Uterus (tissue), 4 donors: ENCODE measurements around the gene GFAP. TPM values are rescaled to one million over a fixed set of nuclear protein-coding genes. Genes with fewer than 3 reads are reported as not detected.
A peak's percentile ranks its signal among the peaks of the same experiment; 100 is the strongest.

Experiments used
- DNase-seq, 2 donors: peaks; one replicate each; pipeline ENCODE4 v3.0.0-alpha.2; 2019 to 2020
- H3K27ac ChIP-seq, 2 donors: fragments of 200-600 bp; sonication (generic); 1 replicate in 1 of 2; 2 replicates in 1 of 2; pipeline ENCODE4 v1.5.1; 2016 to 2018
- H3K27me3 ChIP-seq, 2 donors: fragments of 200-600 bp; sonication (generic); one replicate each; pipeline ENCODE4 v1.5.1; 2018 to 2019; ENCODE audit warnings: control low read depth in 1 of 2
- H3K36me3 ChIP-seq, 2 donors: fragments of 200-600 bp; sonication (generic); one replicate each; pipeline ENCODE4 v1.5.1; 2019; ENCODE audit warnings: control low read depth in 1 of 2
- H3K4me1 ChIP-seq, 2 donors: fragments of 200-600 bp; sonication (generic); one replicate each; pipeline ENCODE4 v1.5.1; 2018 to 2019; ENCODE audit warnings: control low read depth in 1 of 2
- H3K4me3 ChIP-seq, 2 donors: fragments of 200-600 bp; sonication (generic); 1 replicate in 1 of 2; 2 replicates in 1 of 2; pipeline ENCODE4 v1.5.1; 2018 to 2019; ENCODE audit warnings: mild to moderate bottlenecking in 1 of 2
- H3K9me3 ChIP-seq, 2 donors: fragments of 200-600 bp; sonication (generic); one replicate each; pipeline ENCODE4 v1.5.1; 2019; ENCODE audit warnings: control low read depth in 1 of 2
- CTCF ChIP-seq, 4 experiments: fragments of 200-600 bp in 2 of 4; fragments of 450-650 bp in 2 of 4; sonication (generic) in 2 of 4; IDR thresholded peaks; one replicate each; pipeline ENCODE4 v1.5.1; 2016 to 2019; ENCODE audit warnings: antibody characterized with exemption in 4 of 4, mild to moderate bottlenecking in 2 of 4, moderate library complexity in 1 of 4
- POLR2A ChIP-seq, 2 donors: fragments of 450-650 bp; IDR thresholded peaks; one replicate each; pipeline ENCODE4 v1.6.1; 2016; ENCODE audit warnings: antibody characterized with exemption in 2 of 2, mild to moderate bottlenecking in 1 of 2, moderate library complexity in 1 of 2
- intact Hi-C: fragments of 100-400 bp; cut with DNase I; formaldehyde crosslinking; loops from one replicate; pipeline ENCODE4 v1.15.1; 2023; ENCODE audit warnings: low total_unique reads
- total RNA-seq, 4 donors: library from RNA; depleted of rRNA in 3 of 4; stranded (reverse); fragments of >200 nt in 3 of 4; gene quantifications; one replicate each; pipeline versions ENCODE4 v1.1.0 to v1.2.4, GENCODE V29; 2014 to 2023
- donor health status: DM: yes; HTN: yes; CAD: no.

The GFAP gene
- total RNA-seq, 4 donors from 2014 or later = 3.7 TPM; not detected in 3

- H3K27ac ChIP-seq = no peak overlapping the region
- no peak for TF ChIP-seq POLR2A (IDR thresholded peaks at IDR 0.05)
- peak; percentile 79 to 95 (median 89) for TF ChIP-seq CTCF (IDR thresholded peaks at IDR 0.05)
- no peaks in the 10 kb centered on the region for H3K4me1 ChIP-seq
- no peaks in the 10 kb centered on the region for H3K36me3 ChIP-seq
- peak; percentile 78 to 79 for DNase-seq
- H3K4me3 ChIP-seq = no peak overlapping the region
- no peaks in the 10 kb centered on the region for H3K27me3 ChIP-seq
- intact Hi-C loops = loop anchor here (5.0 to 10.0 kb wide), 2 partner anchors 102 to 175 kb away; no protein-coding TSS in a partner anchor
- H3K9me3 ChIP-seq = no peaks in the 10 kb centered on the region
Observed at GRCh38 chr17:44919885-44920564, 4.7 kb upstream of the GFAP start.

- Histone ChIP-seq H3K9me3 (no peaks in the 10 kb centered on the region), H3K4me3 (no peak overlapping the region), H3K27ac (no peak overlapping the region), H3K4me1 (no peaks in the 10 kb centered on the region), H3K36me3 (no peaks in the 10 kb centered on the region), H3K27me3 (no peaks in the 10 kb centered on the region)
- DNase-seq = no peak
- intact Hi-C loops = loop anchor here (10.0 kb wide), 1 partner anchor 175 kb away; no protein-coding TSS in a partner anchor
- TF ChIP-seq POLR2A (IDR thresholded peaks at IDR 0.05) (no peak), CTCF (IDR thresholded peaks at IDR 0.05) (no peak)
Observed at GRCh38 chr17:44919411-44919810, 4.1 kb upstream of the GFAP start.

- Histone ChIP-seq H3K27ac (no peak overlapping the region), H3K27me3 (no peaks in the 10 kb centered on the region), H3K4me1 (no peaks in the 10 kb centered on the region), H3K9me3 (no peaks in the 10 kb centered on the region), H3K36me3 (no peaks in the 10 kb centered on the region), H3K4me3 (no peak overlapping the region)
- TF ChIP-seq CTCF (IDR thresholded peaks at IDR 0.05) (no peak), POLR2A (IDR thresholded peaks at IDR 0.05) (no peak)
- intact Hi-C loops = loop anchor here (10.0 kb wide), 1 partner anchor 177 kb away; no protein-coding TSS in a partner anchor
- DNase-seq = no peak
Observed at GRCh38 chr17:44918006-44918405, 2.7 kb upstream of the GFAP start.

- Histone ChIP-seq H3K27ac (no peak overlapping the region), H3K4me1 (no peaks in the 10 kb centered on the region)
- no peak for DNase-seq
Observed at GRCh38 chr17:44917456-44917855, 2.2 kb upstream of the GFAP start.

More at GRCh38 chr17:44917456-44917855, 2.2 kb upstream of the GFAP start:
- no peaks in the 10 kb centered on the region for H3K36me3 ChIP-seq
- TF ChIP-seq POLR2A (IDR thresholded peaks at IDR 0.05) (no peak), CTCF (IDR thresholded peaks at IDR 0.05) (no peak)
- no peaks in the 10 kb centered on the region for H3K9me3 ChIP-seq
- H3K27me3 ChIP-seq = no peaks in the 10 kb centered on the region
- no peak overlapping the region for H3K4me3 ChIP-seq
- intact Hi-C loops = loop anchor here (10.0 kb wide), 1 partner anchor 177 kb away; no protein-coding TSS in a partner anchor
